GDM1 (cell line): ENCODE data around the gene DNAJC15.

Experiments used
- DNase-seq: peaks from one replicate; lab custom pipeline; 2025; lab: John Stamatoyannopoulos, UW

The DNAJC15 gene

GRCh38 chr13:43083750-43084149, 60.4 kb downstream of the DNAJC15 start:
- no peak for DNase-seq

DNA sequence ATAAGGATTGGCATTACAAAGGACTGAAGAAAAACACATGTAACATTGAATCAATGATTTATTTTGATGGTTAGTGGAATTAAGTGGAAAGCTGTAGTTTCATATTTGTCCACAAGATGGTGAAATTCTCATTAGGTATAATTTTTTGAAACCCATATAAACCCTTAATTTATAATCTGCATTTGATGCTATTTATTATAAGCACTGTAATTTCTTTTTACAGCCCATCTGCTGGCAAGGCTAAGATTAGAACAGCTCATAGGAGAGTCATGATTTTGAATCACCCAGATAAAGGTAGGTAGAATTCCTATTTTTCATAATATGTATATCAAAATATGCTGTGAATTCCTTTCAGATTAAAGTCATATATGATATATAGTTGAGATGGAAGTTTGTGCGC, 62.2 kb downstream of the DNAJC15 start:
- no peak for DNase-seq

DNA sequence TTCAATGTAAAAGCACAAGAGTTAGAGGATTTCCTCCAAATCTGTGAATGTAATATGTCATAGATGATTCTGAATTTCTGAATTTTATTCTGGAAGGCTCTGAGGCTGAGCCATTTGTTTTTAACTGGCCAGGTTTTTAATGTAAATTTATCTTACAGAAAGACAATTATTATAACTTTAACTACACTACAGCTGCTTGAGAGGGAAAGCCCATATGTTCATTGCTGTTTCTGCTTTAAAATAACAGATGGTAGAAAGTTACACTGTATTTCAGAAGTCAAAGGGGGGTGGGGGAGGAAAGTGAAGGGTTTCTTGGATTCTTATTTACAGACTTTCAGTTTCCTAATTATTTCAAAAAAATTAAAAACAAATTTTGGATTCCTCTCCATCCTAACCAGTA, 62.8 kb downstream of the DNAJC15 start:
- DNase-seq = no peak

- no peak for DNase-seq
Measured at GRCh38 chr13:43088093-43088511, 64.7 kb downstream of the DNAJC15 start.

DNA sequence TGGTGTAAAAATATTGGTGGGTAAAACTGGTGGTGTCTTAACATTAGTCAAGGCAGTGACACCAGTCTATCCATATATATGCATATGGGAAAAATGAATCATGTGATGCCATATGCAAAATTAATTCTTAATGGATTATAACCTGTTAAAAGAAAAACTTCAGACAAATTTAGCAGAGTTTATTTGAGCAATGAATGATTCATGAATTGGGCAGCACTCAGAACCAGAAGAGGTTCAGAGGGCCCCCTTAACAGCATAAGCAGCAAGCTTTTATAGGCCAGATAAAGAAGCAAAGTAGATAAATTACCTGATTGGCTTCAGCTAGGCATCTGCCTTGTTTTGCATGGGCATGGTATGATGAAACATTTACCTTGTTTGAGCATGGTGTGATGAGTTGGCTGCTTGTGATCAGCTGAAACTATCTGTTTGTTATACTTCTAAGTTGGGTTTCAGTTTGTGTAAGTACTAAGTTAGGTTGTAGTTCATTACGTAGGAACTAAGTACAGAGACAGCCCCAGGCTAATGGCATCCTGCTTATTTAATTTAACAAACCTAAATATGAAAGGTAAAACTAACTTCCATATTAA, 66.6 kb downstream of the DNAJC15 start:
- DNase-seq = no peak

- no peak for DNase-seq
Measured at GRCh38 chr13:43094901-43095300, 71.5 kb downstream of the DNAJC15 start.

DNA sequence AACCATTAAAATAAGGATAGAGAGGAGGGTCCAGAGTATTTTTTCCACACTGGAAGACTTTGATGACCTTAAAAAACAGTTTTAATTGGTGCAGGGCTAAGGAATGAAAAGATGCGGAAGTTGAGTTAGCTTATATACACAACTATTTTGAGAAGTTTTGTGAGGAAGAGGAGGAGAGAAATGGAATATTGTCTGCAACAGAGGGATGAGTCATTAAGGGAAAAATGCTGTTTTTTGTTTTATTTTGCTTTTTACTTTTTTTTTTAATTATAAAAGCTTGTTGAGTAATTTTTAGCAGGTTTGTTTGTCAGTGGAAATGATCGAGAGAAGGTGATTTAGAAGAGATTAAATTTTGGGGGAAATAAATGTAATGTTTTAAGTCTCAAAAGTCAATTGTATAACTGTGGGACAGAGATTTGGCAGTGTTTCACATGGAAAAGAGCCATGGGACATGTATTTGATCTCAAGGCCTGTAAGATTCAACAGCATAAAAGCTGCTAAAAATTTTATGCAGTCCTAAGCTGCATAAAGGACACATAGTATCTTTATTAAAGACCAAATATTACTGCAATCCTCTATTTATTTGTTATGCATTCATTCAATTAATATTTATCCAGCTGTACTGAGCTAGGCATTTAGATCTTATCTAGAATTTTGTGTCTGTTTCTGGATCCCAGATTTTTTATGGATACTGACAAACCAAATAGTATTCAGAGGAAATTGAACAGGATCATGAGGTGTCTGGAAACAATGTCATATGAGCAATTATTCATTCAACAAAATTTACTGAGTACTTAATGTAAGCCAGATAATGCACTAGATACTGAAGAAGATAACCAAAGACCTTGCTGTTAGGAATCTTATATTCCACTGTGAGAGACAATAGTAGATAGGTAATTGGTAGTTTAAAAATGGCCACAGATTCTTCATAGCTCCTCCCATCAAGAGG, 72.7 kb downstream of the DNAJC15 start:
- DNase-seq = no peak

DNA sequence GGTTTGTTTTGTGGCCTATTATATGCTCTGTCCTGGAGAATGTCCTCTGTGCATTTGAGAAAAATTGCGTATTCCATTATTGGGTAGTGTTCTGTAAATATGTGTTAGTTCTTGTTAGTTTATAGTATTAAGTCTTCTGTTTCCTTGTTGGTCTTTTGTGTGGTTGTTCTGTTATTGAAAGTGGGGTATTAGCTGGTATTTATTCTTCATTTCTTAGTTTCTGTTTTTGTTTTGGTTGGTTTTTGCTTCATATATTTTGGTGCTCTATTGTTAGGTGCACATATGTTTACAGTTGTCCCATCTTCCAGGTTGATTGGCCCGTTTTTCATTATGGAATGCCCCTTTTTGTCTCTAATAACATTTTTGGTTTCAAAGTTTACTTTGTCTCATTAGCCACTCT, 77.3 kb downstream of the DNAJC15 start:
- no peak for DNase-seq

DNA sequence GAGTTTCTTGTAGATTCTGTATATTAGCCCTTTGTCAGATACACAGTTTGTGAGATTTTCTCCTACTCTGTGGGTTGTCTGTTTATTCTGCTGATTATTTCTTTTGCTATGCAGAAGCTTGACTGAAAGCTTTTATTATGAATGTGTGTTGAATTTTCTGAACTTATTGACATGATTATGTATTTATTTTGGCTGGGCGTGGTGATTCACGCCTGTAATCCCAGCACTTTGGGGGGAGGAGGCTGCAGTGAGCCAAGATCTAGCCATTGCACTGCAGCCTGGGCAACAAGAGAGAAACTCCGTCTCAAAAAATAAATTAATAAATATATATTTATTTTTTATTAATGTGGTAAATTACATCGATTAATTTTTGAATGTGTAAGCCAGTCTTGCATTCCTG, 78.9 kb downstream of the DNAJC15 start:
- DNase-seq = no peak

DNA sequence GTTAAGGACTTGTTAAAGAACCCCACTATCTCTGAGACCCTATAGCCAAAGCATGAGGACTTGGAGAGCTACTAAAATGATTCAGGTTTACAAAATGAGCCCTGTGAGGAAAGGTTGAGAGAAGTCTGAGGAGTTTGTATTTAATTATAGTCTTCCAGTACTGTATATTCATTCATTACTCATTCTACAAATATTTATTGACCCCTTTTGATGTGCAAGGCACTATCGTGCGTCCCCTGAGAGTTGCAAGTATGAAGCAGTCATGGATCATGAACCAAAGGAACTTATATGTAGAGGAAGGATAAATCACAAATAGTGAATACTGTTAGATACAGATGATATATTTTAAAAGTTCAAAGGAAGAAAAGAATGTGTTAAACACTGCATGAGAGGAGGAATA, 84.4 kb downstream of the DNAJC15 start:
- no peak for DNase-seq

DNA sequence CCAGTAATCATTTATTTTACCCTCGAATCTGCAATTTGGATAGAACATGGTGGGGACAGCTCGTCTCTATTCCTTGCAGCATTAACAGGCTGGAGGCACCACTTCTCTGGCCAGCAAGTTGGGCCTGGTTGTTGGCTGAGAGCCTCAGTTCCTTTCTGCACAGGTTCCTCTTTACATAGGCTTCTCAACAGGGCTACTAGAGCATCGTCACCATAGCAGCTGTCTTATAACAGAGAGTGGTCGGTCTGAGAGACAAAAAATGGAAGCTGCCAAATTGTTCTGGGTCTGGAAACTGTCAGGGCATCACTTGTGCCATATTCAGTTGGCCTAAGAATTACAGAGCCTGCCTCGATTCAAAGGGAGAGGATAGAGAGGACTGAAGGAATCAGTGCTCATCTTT, 86.7 kb downstream of the DNAJC15 start:
- no peak for DNase-seq

- no peak for DNase-seq
Measured at GRCh38 chr13:43110658-43111057, 87.3 kb downstream of the DNAJC15 start.

- no peak for DNase-seq
Measured at GRCh38 chr13:43111559-43112400, 88.4 kb downstream of the DNAJC15 start.

- DNase-seq = no peak
Measured at GRCh38 chr13:43113603-43114002, 90.2 kb downstream of the DNAJC15 start.

DNA sequence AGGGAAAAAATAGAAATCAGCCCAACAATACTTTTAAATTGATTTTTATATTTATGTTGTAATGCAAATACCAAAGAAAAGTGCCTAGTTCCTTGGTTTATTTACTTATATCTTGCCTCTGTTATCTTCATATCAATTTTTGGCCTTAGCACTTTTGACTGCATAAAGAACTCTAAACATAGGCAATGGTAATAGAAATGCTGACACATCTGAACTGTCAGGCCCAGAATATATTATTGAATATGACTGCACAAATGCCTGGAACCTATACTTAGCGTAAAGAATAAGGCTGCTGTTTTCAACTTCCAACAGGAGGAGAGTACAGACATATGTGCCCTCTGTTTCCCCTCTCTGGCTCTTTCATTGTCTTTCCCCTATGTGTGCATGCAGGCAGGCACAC, 91.1 kb downstream of the DNAJC15 start:
- no peak for DNase-seq

DNA sequence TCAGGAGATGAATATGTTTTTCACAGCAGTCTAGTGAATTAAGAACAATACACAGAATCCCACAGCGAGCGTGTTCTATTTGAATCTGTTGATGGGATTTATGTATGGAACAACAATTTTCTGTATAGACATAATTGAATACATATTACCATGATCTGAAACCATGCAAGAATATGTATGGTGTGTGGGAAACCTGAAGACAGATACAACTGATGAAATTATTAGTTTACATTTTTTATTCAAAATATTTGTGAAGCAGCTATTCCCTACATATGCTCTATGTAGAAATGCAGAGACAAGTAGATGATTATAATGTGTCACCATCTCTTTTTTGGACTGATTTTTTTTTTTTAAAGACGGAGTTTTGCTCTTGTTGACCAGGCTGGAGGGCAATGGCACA, 91.8 kb downstream of the DNAJC15 start:
- DNase-seq = no peak

DNA sequence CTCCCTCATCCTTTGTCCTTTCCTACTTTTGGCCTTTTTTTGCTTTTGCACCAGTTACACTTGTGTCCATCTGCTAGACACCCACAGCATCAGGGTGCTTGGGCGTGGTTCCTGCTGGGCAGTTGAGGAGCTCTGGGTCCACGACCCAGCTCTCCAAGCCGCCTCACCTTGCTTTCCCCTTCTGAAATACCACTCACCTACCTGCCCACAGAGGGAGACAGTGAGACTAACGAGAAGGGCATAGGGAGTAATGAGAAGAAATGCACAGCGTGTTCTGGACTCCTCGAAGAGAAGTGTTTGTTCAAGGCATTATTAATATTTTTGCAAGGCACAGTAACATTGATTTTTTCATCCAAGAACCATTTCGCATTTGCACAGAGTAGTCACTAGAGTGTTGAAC, 92.9 kb downstream of the DNAJC15 start:
- no peak for DNase-seq

DNA sequence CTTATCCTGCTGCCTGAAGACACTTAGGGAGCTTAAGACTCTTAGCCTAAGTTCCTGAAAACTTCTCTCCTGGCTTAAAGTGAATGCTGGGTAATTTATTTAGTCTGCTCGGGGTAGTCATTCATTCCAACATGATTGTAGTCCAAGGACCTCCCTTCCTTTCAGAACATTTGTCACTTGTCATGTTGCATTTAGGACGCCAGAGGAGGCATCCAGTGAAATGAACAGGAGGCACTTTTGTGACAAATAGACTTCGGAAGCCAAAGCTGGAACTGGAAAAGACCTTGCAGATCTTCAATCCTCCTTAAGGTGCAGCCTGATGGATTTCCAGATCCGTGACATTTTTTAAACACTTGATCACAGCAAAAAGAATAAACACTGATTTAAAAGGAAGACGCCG, 95.1 kb downstream of the DNAJC15 start:
- DNase-seq = no peak

GRCh38 chr13:43119206-43119605, 95.8 kb downstream of the DNAJC15 start:
- no peak for DNase-seq

DNA sequence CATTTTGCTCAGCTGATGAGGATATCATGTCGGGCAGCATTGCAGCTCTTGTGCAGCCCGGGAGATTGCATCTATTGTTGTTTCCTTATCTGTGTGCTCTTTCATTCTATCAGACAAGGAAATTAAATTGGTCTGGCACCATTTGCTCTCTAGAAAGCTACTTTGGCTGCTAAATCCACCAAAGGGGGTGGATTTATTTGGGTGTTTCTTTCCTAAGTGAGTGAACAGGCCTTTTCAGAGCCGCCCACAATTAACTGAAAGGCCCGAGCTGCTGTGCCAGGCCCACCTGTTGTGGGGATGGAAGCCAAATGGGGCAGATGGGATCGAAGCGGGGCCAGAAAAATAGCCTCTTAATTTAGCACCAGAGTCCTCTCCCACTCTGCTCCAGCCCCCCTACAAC, 99.4 kb downstream of the DNAJC15 start:
- no peak for DNase-seq

GRCh38 chr13:43123856-43124255, 100.5 kb downstream of the DNAJC15 start:
- DNase-seq = no peak

GRCh38 chr13:43124490-43124889, 101.1 kb downstream of the DNAJC15 start:
- no peak for DNase-seq

DNA sequence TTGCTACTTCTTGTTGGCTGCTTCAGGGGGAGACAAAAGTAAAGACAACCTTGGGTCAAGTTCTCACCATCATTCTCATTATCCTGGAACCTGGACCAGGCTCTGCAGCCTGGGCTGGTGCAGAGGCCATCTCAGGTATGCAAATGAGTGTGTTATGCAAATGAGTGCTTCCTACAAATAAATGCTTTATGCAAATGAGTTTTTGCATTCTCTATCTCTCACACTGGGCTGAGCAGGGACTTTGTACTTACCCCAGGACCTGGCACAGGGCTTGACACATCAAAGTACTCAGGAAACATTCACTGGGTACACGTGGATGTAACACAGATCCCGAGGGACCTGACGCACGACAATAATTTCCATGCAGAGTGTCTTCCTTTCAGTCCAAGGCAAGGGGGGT, 103.0 kb downstream of the DNAJC15 start:
- DNase-seq = no peak
